Neuronal stem cell (in vitro differentiated cells): ENCODE measurements around the gene STK40.

Experiments used
- DNase-seq: peaks from one replicate; pipeline ENCODE4 v3.0.0-alpha.2; 2013; ENCODE audit warnings: low spot score
- H2AFZ ChIP-seq: one replicate; pipeline ENCODE4 v1.6.1; 2013; ENCODE audit warnings: mild to moderate bottlenecking, low read length, inconsistent platforms
- H2AK5ac ChIP-seq: 2 replicates; pipeline ENCODE4 v1.6.1; 2013; ENCODE audit warnings: low read depth, mild to moderate bottlenecking, inconsistent platforms, low read length, moderate library complexity, mixed read lengths
- H2BK120ac ChIP-seq: 2 replicates; pipeline ENCODE4 v1.6.1; 2013; ENCODE audit warnings: low read depth, mild to moderate bottlenecking, inconsistent platforms, low read length, moderate library complexity, mixed read lengths
- H2BK12ac ChIP-seq: one replicate; pipeline ENCODE4 v1.6.1; 2013; ENCODE audit warnings: low read length, inconsistent platforms
- H2BK15ac ChIP-seq: 2 replicates; pipeline ENCODE4 v1.6.1; 2013; ENCODE audit warnings: mild to moderate bottlenecking, low read length, inconsistent platforms, mixed read lengths
- H2BK5ac ChIP-seq: one replicate; pipeline ENCODE4 v1.6.1; 2013; ENCODE audit warnings: inconsistent platforms, mild to moderate bottlenecking, low read length, moderate library complexity
- H3K14ac ChIP-seq: one replicate; pipeline ENCODE4 v1.6.1; 2013; ENCODE audit warnings: low read length, inconsistent platforms
- H3K18ac ChIP-seq: 2 replicates; pipeline ENCODE4 v1.6.1; 2013; ENCODE audit warnings: low read length, inconsistent platforms
- H3K23ac ChIP-seq: 2 replicates; pipeline ENCODE4 v1.6.1; 2013; ENCODE audit warnings: low read depth, mild to moderate bottlenecking, mixed read lengths, low read length, inconsistent platforms; ENCODE audit not compliant: poor library complexity
- H3K27ac ChIP-seq: replicated peaks from 3 replicates; pipeline ENCODE4 v1.5.1; 2013; ENCODE audit warnings: low read length, inconsistent platforms
- H3K27me3 ChIP-seq, 3 experiments: 2 replicates each; pipeline ENCODE4 v1.6.1; 2013; ENCODE audit warnings: low read length in 3 of 3, mild to moderate bottlenecking in 2 of 3, inconsistent platforms in 1 of 3, low read depth in 1 of 3, mixed read lengths in 1 of 3, moderate library complexity in 1 of 3; ENCODE audit not compliant: control insufficient read depth in 3 of 3, insufficient read depth in 3 of 3
- H3K36me3 ChIP-seq, 2 donors: replicated peaks in 1 of 2; 2 replicates each; pipeline ENCODE4 v1.6.1; 2013; ENCODE audit warnings: low read length in 2 of 2; ENCODE audit not compliant: control insufficient read depth in 2 of 2, insufficient read depth in 2 of 2
- H3K4ac ChIP-seq: 2 replicates; pipeline ENCODE4 v1.6.1; 2013; ENCODE audit warnings: inconsistent platforms, mild to moderate bottlenecking, low read length, moderate library complexity
- H3K4me1 ChIP-seq, 2 donors: 1 replicate in 1 of 2; 2 replicates in 1 of 2; pipeline ENCODE4 v1.6.1; 2013; ENCODE audit warnings: low read length in 2 of 2, low read depth in 1 of 2; ENCODE audit not compliant: control insufficient read depth in 2 of 2, insufficient read depth in 1 of 2
- H3K4me2 ChIP-seq: one replicate; pipeline ENCODE4 v1.6.1; 2013; ENCODE audit warnings: mild to moderate bottlenecking, low read length, inconsistent platforms; ENCODE audit not compliant: insufficient read depth, poor library complexity, severe bottlenecking
- H3K4me3 ChIP-seq, 2 donors: 2 replicates each; pipeline ENCODE4 v1.5.1; 2013; ENCODE audit warnings: low read length in 2 of 2, mild to moderate bottlenecking in 2 of 2, inconsistent platforms in 1 of 2, moderate library complexity in 1 of 2
- H3K79me1 ChIP-seq: one replicate; pipeline ENCODE4 v1.6.1; 2013; ENCODE audit warnings: low read depth, mild to moderate bottlenecking, inconsistent platforms, low read length, moderate library complexity
- H3K9ac ChIP-seq: one replicate; pipeline ENCODE4 v1.6.1; 2013; ENCODE audit warnings: mild to moderate bottlenecking, low read depth, low read length, inconsistent platforms; ENCODE audit not compliant: poor library complexity
- H3K9me3 ChIP-seq, 2 donors: replicated peaks in 1 of 2; 2 replicates each; pipeline versions ENCODE3 to v1.6.1; 2013; ENCODE audit warnings: low read length in 2 of 2, mild to moderate bottlenecking in 2 of 2, inconsistent platforms in 1 of 2, low read depth in 1 of 2, mixed read lengths in 1 of 2, moderate library complexity in 1 of 2; ENCODE audit not compliant: control insufficient read depth in 2 of 2, insufficient read depth in 1 of 2
- H4K8ac ChIP-seq: one replicate; pipeline ENCODE4 v1.6.1; 2013; ENCODE audit warnings: low read depth, mild to moderate bottlenecking, inconsistent platforms, low read length, moderate library complexity
- H4K91ac ChIP-seq: one replicate; pipeline ENCODE4 v1.6.1; 2013; ENCODE audit warnings: low read length, low read depth, mild to moderate bottlenecking, inconsistent platforms; ENCODE audit not compliant: poor library complexity
- WGBS, 2 donors: extraction: QIAGEN DNeasy Blood & Tissue Kit; methylation state at CpG; one replicate each; pipeline ENCODE4 v1.1.7; 2013; ENCODE audit warnings: missing lambda C conversion rate in 2 of 2, mixed read lengths in 1 of 2; ENCODE audit not compliant: insufficient read length in 2 of 2, insufficient replicate concordance in 1 of 2; ENCODE audit errors: extremely low coverage in 2 of 2; 5-methylcytosine and 5-hydroxymethylcytosine counted together

The STK40 gene

DNA sequence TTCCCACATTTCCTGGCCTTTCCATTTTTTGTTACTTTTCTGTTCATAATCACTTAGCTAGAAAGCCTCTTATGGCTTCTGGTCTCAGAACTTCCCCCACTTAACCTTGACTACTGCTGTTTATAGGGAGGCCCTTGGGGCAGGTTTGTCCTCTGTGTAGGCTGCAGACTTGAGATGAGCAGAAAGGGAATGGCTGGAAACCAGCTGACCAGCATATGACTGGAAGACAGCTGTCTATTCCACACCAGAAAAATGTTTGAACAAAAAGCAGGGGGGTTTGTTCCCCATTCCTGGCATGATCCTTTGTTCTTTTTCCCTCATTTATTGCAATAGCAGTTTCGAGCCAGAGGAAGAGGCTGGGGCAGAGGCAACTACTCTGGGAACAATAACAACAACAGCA is 84.5 kb downstream of the STK40 start:
- Histone ChIP-seq H3K9ac (no peak overlapping the region), H3K79me1 (no peaks in the 10 kb centered on the region)

DNA sequence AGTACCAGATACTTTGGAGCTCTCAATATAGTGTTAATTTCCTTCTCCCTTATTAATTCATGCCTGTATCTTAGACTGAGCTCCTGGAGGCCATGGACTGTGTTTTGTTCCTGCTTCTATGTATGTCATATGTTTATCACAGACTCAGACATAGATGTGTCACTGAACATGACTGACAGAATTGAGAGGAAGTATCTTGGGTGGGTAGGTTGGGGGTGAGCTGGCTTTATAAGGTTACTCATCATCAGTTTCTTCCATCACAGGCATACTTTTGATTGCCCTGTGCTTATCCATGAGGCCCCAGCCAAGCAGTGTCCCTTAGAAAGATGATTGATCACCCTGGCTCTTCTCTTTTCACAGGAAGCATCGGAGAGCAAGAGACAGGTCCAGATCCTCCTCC is 85.2 kb downstream of the STK40 start:
- H2BK15ac ChIP-seq: no peak overlapping the region
- H2BK12ac ChIP-seq: no peak overlapping the region
- H2BK5ac ChIP-seq: no peak overlapping the region
- peaks cover 45 to 97% of the 10 kb centered on the region in 2 donors for H3K36me3 ChIP-seq
- H3K79me1 ChIP-seq: no peaks in the 10 kb centered on the region
- no peaks in the 10 kb centered on the region for H3K9me3 ChIP-seq
- no peak overlapping the region for H3K14ac ChIP-seq
- H4K8ac ChIP-seq: no peak overlapping the region
- no CpG with 5 or more reads among the region's 1 CpG for WGBS, 2 donors
- H3K4ac ChIP-seq: no peak overlapping the region
- H2BK120ac ChIP-seq: no peak overlapping the region
- H3K4me2 ChIP-seq: no peak overlapping the region
- no peak overlapping the region for H3K27ac ChIP-seq
- H3K4me3 ChIP-seq: no peak overlapping the region
- no peak overlapping the region for H2AFZ ChIP-seq
- peaks cover 2 to 5% of the 10 kb centered on the region in 2 donors for H3K4me1 ChIP-seq
- no peak overlapping the region for H3K9ac ChIP-seq
- no peak overlapping the region for H2AK5ac ChIP-seq
- no peaks in the 10 kb centered on the region for H3K27me3 ChIP-seq
- H3K23ac ChIP-seq: no peak overlapping the region
- no peak overlapping the region for H4K91ac ChIP-seq
- H3K18ac ChIP-seq: no peak overlapping the region
- no peak for DNase-seq

More for the DNA sequence above, 84.5 kb downstream of the STK40 start:
- no peak overlapping the region for H3K27ac ChIP-seq
- DNase-seq: no peak
- no peak overlapping the region for H3K4ac ChIP-seq
- no peaks in the 10 kb centered on the region for H3K27me3 ChIP-seq
- H3K9me3 ChIP-seq: no peaks in the 10 kb centered on the region
- no peak overlapping the region for H2BK5ac ChIP-seq
- no peak overlapping the region for H3K18ac ChIP-seq
- H4K8ac ChIP-seq: no peak overlapping the region
- no peak overlapping the region for H3K14ac ChIP-seq
- H3K4me1 ChIP-seq: peaks cover 5 to 7% of the 10 kb centered on the region in 2 donors
- no peak overlapping the region for H2AFZ ChIP-seq
- no peak overlapping the region for H4K91ac ChIP-seq
- no peak overlapping the region for H2BK15ac ChIP-seq
- H2AK5ac ChIP-seq: no peak overlapping the region
- no peak overlapping the region for H2BK120ac ChIP-seq
- no peak overlapping the region for H3K4me3 ChIP-seq
- H2BK12ac ChIP-seq: no peak overlapping the region
- no CpG with 5 or more reads among the region's 1 CpG for WGBS, 2 donors
- peaks cover 43 to 97% of the 10 kb centered on the region in 2 donors for H3K36me3 ChIP-seq
- no peak overlapping the region for H3K23ac ChIP-seq
- no peak overlapping the region for H3K4me2 ChIP-seq

DNA sequence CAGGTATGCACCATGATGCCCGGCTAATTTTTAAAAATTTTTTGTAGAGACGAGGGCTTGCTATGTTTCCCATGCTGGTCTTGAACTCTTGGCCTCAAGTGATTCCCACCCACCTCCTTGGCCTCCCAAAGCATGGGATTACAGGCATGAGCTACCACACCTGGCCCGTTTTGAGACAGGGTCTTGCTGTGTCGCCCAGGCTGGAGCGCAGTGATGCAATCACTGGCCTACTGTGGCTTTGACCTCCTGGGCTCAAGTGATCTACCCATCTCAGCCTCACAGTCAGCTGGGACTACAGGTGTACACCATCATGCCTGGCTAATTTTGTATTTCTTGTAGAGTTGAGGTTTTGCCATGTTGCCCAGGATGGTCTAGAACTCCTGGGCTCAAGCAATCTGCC is 87.1 kb downstream of the STK40 start:
- H2AFZ ChIP-seq: no peak overlapping the region
- no peak overlapping the region for H2BK120ac ChIP-seq
- no peak overlapping the region for H4K8ac ChIP-seq
- H3K27ac ChIP-seq: no peak overlapping the region
- peak overlapping the region; percentile 24 for H3K9ac ChIP-seq
- H3K14ac ChIP-seq: no peak overlapping the region
- peaks cover 41 to 96% of the 10 kb centered on the region in 2 donors for H3K36me3 ChIP-seq
- H3K4ac ChIP-seq: no peak overlapping the region
- no peak overlapping the region for H2BK12ac ChIP-seq
- H2AK5ac ChIP-seq: no peak overlapping the region
- H4K91ac ChIP-seq: no peak overlapping the region
- no peaks in the 10 kb centered on the region for H3K27me3 ChIP-seq
- H3K4me3 ChIP-seq: no peak overlapping the region
- H2BK15ac ChIP-seq: no peak overlapping the region
- no peak overlapping the region for H3K18ac ChIP-seq
- H3K4me2 ChIP-seq: no peak overlapping the region
- H2BK5ac ChIP-seq: no peak overlapping the region
- WGBS, 2 donors: no CpG with 5 or more reads among the region's 5 CpGs
- H3K23ac ChIP-seq: no peak overlapping the region
- no peaks in the 10 kb centered on the region for H3K9me3 ChIP-seq
- H3K4me1 ChIP-seq: peaks cover 0 to under 1% of the 10 kb centered on the region in 2 donors
- H3K79me1 ChIP-seq: no peaks in the 10 kb centered on the region
- DNase-seq: no peak

DNA sequence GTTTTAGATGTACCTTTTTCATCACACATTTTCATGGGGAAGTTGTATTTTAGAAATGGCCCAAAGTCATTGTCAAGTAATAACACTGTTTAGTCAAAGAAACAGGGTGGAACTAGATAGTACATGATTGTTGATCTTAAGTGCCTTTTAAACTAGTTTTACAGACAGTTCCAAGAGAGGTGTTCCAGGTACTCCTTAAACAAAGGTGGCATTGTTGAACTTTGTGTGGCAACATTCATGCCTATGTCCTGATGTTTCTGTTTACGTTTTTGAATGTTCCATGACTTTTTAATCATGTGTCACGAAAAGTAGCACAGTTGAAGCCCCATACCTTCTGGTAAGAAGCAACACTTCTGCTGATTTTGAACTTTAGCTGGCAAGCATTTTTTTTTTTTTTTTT is 88.7 kb downstream of the STK40 start:
- H4K91ac ChIP-seq: no peak overlapping the region
- no peak overlapping the region for H3K9ac ChIP-seq
- H3K79me1 ChIP-seq: no peaks in the 10 kb centered on the region
- H2BK12ac ChIP-seq: no peak overlapping the region
- no peak overlapping the region for H2BK5ac ChIP-seq
- no peaks in the 10 kb centered on the region for H3K27me3 ChIP-seq
- no peak overlapping the region for H4K8ac ChIP-seq
- H3K9me3 ChIP-seq: no peaks in the 10 kb centered on the region
- H3K14ac ChIP-seq: no peak overlapping the region
- no peak overlapping the region for H3K23ac ChIP-seq
- no peak overlapping the region for H2BK120ac ChIP-seq
- DNase-seq: no peak
- no peak overlapping the region for H2AK5ac ChIP-seq
- no peaks in the 10 kb centered on the region for H3K4me1 ChIP-seq
- H3K18ac ChIP-seq: no peak overlapping the region
- no peak overlapping the region for H2BK15ac ChIP-seq
- H3K4ac ChIP-seq: no peak overlapping the region
- no peak overlapping the region for H3K4me3 ChIP-seq
- H2AFZ ChIP-seq: no peak overlapping the region
- H3K4me2 ChIP-seq: no peak overlapping the region
- peaks cover 38 to 96% of the 10 kb centered on the region in 2 donors for H3K36me3 ChIP-seq
- WGBS, 2 donors: no CpG with 5 or more reads among the region's 2 CpGs
- no peak overlapping the region for H3K27ac ChIP-seq
